Stimulated activated CD4-positive, alpha-beta T cell treated with anti-CD3 and anti-CD28 coated beads, Interleukin-2, amount 100 ng/mL, for 4 hours (primary cell): ENCODE data around the gene GNA12.

Experiments used
- DNase-seq: peaks from one replicate; pipeline ENCODE4 v3.0.0-alpha.2; 2020; ENCODE audit warnings: low read depth

GNA12 gene

DNA sequence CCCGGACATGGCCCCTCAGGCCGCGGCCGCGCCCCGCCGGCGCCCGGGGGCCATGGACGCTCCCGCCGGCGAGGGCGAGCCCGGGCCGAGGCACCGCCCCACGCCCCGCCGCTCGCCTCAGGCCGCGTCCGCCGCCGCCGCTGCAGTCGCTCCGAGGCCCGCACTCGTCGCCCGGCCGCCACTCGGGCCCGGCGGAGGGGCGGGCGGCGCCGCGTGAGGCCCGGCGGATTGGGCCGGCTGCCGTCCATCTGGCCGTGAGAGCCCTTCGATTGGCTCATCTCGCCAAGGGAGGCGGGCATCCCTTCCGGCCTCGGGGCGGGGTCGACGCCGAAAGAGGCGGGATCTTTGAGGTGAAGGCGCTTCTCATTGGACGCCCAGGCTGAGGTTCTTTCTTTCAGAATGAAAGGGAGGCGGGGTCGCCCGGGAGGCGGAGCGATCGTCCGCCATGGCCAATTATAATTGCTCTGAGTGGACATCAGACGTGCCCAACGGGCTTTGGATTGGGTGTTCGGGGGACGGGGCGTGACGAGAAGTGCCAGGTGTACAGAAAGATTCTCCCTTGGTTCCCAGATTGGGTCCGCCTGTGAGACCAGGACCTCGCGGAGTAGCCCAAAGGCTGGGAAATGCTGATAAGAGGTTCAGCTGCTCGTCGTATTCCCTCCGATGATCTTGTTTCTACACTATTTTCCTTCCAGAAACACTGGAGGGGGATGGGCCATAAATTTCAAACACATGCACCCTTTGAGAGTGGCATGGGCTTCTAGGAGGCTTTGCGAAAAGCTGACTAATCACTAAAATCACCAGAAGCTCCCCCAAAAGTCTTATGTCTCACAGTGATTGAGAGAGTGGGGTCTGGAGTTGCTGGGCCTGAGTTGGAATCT, at the start of gene GNA12:
GNA12 (minus strand) TSS at position 156 of the 881 bp plus-strand sequence; CDS start at position 9, 147 bp downstream.
- peak; percentile 97 for DNase-seq

GRCh38 chr7:2893411-2893861, 49.3 kb upstream of the GNA12 start:
- no peak for DNase-seq

DNA sequence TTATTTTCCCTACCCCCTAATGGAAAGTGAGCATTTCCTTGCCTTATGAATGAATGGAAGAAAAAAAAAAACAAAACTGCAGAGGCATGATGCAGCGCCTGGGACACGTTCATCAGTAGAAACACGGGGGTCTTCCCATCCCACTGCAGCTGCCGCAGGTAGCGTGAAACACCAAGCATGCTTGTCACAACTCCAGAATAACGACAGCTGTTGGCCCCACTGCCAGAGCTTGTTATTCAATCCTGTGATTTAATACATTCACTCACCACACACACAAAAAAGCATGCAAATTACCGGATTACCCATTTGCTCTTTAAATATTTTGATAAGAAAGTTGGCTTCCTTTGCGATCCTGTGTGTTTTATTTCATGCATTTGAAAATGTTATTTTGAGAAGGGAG, 48.4 kb upstream of the GNA12 start:
- no peak for DNase-seq

GRCh38 chr7:2887816-2888215, 43.7 kb upstream of the GNA12 start:
- DNase-seq, result no peak

DNA sequence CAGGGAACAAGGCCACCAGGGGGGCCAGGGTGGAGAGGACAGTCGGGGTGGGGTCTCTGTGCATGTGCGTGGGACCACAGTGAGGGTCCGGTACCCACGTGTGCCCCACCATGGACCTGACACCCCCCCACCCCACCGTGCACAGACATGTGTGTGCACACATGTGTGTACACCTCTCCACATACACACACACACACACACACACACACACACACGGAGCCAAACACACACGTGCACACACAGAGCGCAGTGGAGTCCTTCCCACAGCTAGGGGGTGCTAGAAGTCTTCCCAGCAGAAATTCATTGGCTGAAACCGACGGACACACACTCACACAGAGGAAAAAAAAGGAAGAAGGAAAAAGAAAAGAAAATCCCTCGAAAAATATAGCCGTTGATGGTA, 42.8 kb upstream of the GNA12 start:
- peak; percentile 26 for DNase-seq

GRCh38 chr7:2886391-2886790, 42.3 kb upstream of the GNA12 start:
- DNase-seq, result no peak

DNA sequence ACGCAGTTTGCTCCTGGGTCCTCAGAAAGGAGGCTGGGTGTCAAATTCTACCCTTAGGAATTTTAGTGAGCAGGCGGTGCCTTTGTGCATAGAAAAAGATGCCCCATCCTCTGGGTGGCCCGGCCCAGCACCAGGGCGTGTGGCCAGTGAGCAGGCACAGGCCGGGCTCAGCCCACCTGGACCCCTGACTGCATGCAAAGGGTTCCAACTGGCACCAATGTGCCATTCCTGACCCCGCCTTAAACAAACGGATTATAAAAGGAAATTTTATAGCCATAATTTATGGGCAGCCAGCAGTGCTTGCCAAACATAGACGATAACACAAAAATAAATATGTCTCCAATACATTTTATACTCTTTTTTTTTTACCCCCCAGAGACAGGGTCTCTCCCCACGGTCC, 40.1 kb upstream of the GNA12 start:
- DNase-seq, result no peak

GRCh38 chr7:2883101-2883500, 39.0 kb upstream of the GNA12 start:
- no peak for DNase-seq

- no peak for DNase-seq
Measured at GRCh38 chr7:2882111-2882510, 38.0 kb upstream of the GNA12 start.

DNA sequence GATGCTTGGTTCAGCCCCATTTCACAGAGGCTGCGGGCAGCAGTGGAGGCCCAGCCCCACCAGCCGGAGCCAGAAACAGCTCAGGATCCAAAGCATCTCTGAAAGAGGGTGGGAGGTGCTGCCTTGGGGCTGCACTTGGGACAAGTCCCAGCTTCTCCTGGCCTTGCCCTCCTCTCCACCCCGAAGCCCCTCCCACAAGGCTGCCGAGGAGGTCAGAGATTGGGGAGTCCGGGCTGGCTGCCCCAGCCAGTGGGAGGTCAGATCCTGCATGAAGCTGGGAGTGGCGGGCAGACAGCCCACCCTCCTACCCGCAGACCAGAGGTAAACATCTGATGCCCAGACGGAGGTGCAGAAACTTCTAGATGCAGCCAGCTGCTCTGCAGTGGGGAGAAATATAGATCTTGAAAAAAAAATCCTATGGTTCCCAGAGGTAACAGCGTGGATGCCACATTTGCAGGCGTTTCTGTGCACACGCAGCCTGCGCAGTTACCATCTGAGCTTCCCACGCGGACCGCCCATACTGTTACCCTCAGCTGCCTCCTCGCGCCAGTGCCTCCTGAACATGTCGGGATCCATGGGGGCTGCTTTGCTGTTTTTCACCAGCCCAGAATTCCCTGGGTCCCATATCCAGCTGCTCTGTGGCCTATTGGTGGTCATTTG, 36.9 kb upstream of the GNA12 start:
- no peak for DNase-seq

DNA sequence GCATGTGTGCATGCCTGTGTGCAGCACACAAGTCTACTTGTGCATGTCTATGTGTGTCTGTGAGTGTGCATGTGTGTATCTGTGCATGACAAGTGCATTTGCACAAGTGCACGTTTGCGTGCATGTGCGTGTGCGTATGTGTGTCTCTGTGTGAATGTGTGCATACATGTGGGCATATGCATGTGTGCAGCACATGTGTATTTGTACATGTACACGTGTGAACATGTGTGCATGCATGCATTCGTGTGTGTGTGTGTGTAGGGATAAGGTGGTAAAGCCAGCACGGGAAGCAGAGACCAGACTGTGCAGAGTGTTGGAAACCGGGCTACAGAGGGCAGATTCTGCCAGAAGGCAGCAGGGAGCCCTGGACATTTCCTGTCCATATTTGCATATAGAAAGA, 35.9 kb upstream of the GNA12 start:
- DNase-seq, result no peak

DNA sequence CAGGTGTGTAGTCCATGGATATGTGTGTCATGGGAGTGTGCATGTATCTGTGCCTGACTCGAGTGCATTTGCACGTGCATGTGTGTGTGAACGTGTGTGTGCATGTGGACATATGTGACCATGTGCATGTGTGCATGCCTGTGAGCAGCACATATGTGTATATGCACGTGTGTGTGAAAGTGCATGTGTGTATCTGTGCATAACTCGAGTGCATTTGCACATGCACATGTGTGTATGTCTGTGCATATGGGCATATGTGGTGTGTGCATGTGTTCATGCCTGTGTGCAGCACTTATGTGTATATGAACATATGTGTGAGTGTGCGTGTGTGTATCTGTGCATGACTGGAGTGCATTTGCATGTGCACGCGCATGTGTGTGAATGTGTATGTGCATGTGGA, 35.2 kb upstream of the GNA12 start:
- no peak for DNase-seq

DNA sequence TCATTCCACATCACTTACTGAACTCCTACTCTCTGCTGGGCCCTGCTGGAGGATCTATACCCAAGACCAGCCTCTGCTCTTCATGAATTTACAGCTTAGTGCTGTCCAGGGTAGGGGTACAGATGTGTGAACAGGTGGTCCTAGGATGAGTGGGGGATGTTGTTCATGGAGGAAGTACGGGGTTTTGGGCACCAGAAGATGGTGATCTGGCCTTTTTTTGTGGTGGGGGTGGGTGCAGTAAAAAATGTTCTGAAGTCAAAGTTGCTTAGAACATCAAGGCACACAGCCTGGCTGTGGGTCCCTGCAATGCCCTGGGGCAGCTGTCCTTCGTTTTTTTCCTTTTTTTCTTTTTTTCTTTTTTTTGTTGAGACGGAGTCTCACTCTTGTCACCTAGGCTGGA, 34.2 kb upstream of the GNA12 start:
- no peak for DNase-seq

GRCh38 chr7:2876031-2876731, 32.1 kb upstream of the GNA12 start:
- no peak for DNase-seq

DNA sequence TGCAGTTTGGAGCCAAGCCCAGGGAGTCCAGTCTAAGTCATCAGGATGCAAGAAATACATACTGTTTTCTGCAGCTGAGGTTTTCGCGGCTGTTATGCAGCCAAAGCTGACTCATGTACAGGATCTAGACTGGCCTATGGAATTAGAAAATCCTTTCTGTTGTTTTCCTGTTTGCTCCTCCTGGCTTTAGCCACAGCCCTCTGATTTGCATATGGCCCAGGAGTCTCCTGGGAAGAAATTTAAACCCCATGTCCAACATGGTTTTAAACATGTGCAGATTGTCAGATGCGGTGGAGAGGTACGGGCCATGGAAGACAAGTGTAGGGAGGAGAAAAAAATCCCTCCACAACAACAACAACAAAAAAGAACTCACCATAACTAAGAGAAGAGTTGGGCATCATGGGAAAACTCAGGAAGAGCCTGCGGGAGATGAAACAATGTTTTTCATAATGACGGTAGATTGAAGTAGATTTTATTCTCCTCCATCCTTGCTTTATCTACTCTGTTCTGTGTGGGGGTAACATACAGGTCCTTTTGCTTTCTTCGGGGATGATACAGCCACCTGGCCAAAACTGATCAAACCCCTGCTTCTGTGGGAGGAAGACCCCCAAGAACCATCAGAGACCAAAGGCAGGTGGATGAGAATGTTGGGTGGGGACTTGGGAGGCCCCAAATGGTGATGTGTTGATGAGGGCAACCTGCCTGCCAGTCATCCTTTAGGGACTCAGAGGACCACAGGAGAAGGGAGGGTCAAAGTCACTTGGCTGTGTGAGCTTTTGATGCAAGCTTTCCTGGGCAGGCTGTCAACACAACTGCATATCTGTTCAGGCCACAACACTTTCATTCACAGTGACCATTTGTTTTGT, 29.8 kb upstream of the GNA12 start:
- DNase-seq, result no peak

GRCh38 chr7:2873146-2873545, 29.0 kb upstream of the GNA12 start:
- DNase-seq, result no peak

- no peak for DNase-seq
Measured at GRCh38 chr7:2872296-2872874, 28.3 kb upstream of the GNA12 start.

DNA sequence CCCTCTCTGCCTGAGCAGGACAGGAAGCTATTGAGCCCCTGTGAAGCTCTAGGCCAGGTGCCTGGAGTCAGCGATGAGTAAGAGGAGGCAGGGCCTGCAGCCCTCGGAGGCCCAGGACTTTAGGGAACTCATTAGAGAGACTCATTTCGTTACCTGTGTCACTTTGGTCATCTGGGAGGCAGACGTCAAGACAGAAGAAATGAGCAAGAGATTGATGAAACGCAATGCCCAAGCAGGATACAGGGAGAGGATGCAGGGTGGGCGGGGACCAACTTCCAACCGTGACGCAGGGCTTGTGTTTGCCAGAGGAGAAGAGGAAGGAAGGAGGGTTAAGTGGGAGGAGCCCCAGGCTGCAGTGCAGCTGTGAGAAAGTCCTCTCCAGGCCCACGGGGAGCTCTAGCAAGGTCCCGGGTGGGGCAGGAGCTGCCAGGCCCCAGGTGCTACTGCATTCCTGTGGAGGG, 26.4 kb upstream of the GNA12 start:
- DNase-seq, result peak; percentile 26

GRCh38 chr7:2869981-2870380, 25.9 kb upstream of the GNA12 start:
- DNase-seq, result no peak

DNA sequence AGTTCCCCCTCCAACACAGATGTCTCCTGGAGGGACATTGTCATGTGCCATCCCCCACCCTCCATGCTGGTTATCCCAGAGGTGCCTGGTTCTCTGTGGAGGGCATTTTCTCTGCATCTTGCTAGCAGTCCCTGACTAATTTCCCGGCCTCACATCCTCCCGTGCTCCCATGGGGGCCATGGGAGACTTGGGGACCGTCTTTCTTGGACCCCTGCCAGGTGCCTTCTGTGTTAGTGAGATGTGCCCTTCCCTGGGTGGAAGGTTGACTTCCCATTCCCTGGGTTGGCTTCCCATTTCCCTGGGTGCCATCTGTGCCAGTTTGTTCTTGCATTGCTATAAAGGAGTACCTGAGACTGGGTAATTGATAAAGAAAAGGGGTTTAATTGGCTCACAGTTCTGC, 22.5 kb upstream of the GNA12 start:
- no peak for DNase-seq

DNA sequence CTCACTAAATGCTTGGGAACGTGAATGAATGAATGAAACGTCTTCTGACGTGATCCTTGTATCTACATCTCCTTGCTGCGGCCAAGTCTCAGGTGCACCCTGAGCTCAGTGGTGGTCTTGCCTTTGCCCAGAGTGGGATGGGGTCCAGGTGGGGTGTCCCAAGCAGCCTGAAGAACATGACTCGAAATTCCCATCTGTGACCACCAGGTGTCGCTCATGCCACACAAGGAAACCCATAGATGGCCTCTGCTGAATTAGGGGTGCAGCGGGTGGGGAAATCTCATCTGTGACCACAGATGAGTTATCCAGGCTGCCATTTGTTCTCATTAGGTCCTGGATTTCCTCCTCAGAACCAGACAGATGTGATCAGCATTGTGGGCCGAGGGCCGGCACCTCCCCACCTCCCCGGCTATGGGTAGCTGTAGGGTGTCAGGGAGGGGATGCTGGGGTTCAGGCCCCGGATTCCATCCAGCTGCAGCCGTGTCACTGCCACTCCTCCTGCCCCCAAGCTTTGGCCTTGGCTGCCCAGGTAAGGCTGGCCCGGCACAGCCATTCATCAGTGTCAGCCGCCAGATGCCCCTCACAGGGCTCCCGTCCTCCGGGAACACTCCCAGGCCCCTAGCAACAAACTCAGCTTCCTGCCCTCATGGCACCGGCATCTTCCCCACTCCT, 21.0 kb upstream of the GNA12 start:
- DNase-seq, result peak; percentile 56
